A549 treated with Mapracorat at 1 μM for 4 hours (cell line): ENCODE measurements around the gene GPR27. TPM values are rescaled to one million over a fixed set of nuclear protein-coding genes. Genes with fewer than 3 reads are reported as not detected.

ENCODE experiments used
- total RNA-seq: library from RNA; stranded (reverse); fragments of 200-300 nt; extraction: Qiagen RNA extraction; gene quantifications from 5 replicates; pipeline ENCODE4 v1.2.3, GENCODE V29; 2022

Gene GPR27, protein sequence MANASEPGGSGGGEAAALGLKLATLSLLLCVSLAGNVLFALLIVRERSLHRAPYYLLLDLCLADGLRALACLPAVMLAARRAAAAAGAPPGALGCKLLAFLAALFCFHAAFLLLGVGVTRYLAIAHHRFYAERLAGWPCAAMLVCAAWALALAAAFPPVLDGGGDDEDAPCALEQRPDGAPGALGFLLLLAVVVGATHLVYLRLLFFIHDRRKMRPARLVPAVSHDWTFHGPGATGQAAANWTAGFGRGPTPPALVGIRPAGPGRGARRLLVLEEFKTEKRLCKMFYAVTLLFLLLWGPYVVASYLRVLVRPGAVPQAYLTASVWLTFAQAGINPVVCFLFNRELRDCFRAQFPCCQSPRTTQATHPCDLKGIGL
- total RNA-seq, result 2.2 to 3.9 TPM (median 3.1 TPM) in 5 replicates

DNA sequence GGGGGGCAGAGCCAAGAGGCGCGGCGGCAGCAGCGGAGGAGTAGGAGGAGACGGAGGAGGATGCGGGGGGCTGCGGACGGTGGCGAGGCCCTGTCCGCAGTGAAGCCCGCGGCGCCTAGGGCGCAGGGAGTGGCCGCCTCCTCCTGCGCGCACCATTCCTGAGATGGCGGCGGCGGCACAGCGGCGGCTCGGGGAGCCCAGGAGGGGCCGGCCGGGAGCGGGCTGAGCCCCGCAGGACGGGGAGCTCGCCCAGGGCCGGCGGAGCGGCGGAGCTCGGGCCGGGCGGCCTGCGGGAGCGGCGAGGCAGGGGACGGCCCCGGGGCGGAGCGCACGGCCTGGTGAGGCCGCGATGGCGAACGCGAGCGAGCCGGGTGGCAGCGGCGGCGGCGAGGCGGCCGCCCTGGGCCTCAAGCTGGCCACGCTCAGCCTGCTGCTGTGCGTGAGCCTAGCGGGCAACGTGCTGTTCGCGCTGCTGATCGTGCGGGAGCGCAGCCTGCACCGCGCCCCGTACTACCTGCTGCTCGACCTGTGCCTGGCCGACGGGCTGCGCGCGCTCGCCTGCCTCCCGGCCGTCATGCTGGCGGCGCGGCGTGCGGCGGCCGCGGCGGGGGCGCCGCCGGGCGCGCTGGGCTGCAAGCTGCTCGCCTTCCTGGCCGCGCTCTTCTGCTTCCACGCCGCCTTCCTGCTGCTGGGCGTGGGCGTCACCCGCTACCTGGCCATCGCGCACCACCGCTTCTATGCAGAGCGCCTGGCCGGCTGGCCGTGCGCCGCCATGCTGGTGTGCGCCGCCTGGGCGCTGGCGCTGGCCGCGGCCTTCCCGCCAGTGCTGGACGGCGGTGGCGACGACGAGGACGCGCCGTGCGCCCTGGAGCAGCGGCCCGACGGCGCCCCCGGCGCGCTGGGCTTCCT is at the start of gene GPR27:
Gene GPR27, plus strand, starts transcription at position 155 of the 909 bp plus-strand sequence. Its CDS starts 195 bp downstream, at position 350.

DNA sequence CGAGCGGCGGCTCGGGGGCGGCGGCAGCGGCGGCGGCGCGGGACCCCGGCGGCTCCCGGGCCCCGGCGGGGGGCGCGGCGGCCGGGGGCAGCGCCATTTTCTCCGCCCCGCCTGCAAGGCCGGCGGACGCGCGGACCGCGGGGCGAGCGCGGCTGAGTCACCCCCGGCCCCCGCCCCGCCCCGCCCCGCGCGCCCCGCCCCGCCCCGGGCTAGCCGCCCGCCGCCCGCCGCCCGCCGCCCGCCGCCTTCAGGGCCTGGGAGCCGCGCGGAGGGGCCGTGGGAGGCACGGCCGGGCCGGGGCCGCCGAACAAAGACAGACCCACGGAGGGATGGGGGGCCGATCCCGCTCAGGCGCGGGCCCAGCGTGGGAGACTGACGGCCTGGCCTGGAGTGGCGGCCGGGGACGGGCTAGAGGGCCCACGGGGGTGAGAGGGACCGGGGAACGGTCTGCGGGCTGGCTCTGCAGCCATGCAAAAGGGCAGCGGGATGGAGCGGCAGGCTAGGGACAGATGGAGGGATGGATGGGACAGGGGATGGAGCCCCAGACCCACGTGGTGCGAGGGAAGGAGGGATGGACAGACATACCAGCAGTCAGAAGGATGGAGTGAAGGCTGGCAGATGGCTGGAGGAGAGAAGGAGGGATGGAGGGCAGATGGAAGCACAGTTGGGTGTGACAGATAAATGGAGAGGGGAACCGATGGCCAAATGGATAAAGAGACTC is 28.2 kb upstream of the GPR27 start, which contains the start of gene EIF4E3:
Gene EIF4E3, minus strand, starts transcription at position 132 of the 721 bp plus-strand sequence. Its CDS starts 35 bp downstream, at position 97.

DNA sequence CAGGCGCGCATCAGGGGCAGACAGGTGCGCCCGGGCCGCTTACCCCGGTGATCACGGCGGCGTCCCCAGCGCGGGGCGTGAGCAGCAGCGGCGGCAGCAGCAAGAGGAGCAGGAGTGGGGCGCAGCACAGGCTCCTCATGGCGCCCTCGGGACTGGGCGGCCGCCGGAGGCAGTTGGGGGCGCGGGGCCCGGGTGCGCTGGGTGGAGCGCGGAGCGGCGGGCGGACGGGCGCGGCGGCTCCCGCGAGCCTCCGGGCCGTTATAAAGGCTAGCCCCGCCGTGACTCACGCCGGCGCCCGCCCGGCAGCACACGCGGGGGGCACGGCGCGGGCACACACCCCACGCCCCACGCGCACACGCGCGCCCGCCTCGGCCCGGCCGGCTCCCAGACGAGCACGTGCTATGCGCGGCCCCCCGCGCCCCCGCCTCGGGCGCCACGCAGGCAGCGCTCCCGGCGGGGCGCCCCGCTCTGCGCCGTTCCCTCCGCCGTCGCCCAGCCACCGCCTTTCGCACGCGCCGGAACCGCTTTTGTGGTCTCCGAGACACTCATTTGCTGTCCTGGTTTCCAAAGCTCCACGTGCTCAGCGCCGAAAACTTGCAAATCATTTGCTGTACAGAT is 31.4 kb downstream of the GPR27 start, which contains the start of gene PROK2:
Gene PROK2, minus strand, starts transcription at position 235 of the 618 bp plus-strand sequence. Its CDS starts 96 bp downstream, at position 139.

Other genes starting within 250 kb of the GPR27 start
- 7.0 to 9.6 TPM (median 8.1 TPM) in 5 replicates for gene FOXP1, start 170.1 kb upstream of the GPR27 start, total RNA-seq
- 2.7 to 3.8 TPM (median 3.8 TPM) in 5 replicates for gene EIF4E3, start 28.5 kb upstream of the GPR27 start, total RNA-seq
- 0.08 TPM in 1 of 5 replicates, not detected in the others for gene PROK2, start 31.3 kb downstream of the GPR27 start, total RNA-seq